Activated CD4-positive, alpha-beta T cell treated with anti-CD3 and anti-CD28 coated beads, Interleukin-2, amount 10 ng/mL, durations not matched to agents 7 days and 5 days (primary cell): ENCODE data around the gene C20orf173. TPM values are rescaled to one million over a fixed set of nuclear protein-coding genes. Genes with fewer than 3 reads are reported as not detected.

ENCODE experiments used
- CTCF ChIA-PET: fragments of 350-600 bp; sonication (Branson Sonifier 250); formaldehyde crosslinking; loops from one replicate; lab custom pipeline; 2021; ENCODE audit warnings: antibody characterized with exemption; lab: Charles Lee
- POLR2A ChIA-PET: fragments of 350-600 bp; sonication (Branson Sonifier 250); formaldehyde crosslinking; loops from one replicate; lab custom pipeline; 2021; ENCODE audit warnings: antibody characterized with exemption; lab: Charles Lee
- DNase-seq: peaks from one replicate; pipeline ENCODE4 v3.0.0-alpha.2; 2020
- H3K27ac Mint-ChIP-seq: one replicate; pipeline ENCODE4 v1.8.0; 2021; ENCODE audit warnings: mild to moderate bottlenecking, moderate library complexity, mixed read lengths
- H3K27me3 Mint-ChIP-seq: one replicate; pipeline ENCODE4 v1.8.0; 2021; ENCODE audit warnings: mixed read lengths
- H3K36me3 Mint-ChIP-seq: one replicate; pipeline ENCODE4 v1.8.0; 2021; ENCODE audit warnings: low read depth, mixed read lengths
- H3K4me1 Mint-ChIP-seq: one replicate; pipeline ENCODE4 v1.8.0; 2021; ENCODE audit warnings: mixed read lengths
- H3K4me3 Mint-ChIP-seq: one replicate; pipeline ENCODE4 v1.8.0; 2021; ENCODE audit warnings: mild to moderate bottlenecking, moderate library complexity, mixed read lengths
- H3K9me3 Mint-ChIP-seq: one replicate; pipeline ENCODE4 v1.8.0; 2021; ENCODE audit warnings: mixed read lengths
- total RNA-seq, 2 experiments: library from RNA; stranded (reverse); gene quantifications; one replicate each; pipeline ENCODE4 v1.2.3, GENCODE V29; 2021

Gene C20orf173
- not detected for total RNA-seq

GRCh38 chr20:35529552-35529951 lies at the start of gene C20orf173:
Gene C20orf173 (minus strand): TSS chr20:35529652. CDS start chr20:35529373, 279 bp downstream.
- H3K9me3 Mint-ChIP-seq, result no peaks in the 10 kb centered on the region
- DNase-seq, result no peak
- H3K36me3 Mint-ChIP-seq, result no peaks in the 10 kb centered on the region
- ChIA-PET POLR2A (no interaction called here), CTCF (interaction anchor here (0.6 kb wide), 1 partner anchor 1193 kb away, joined by 3 read pairs; no protein-coding TSS in a partner anchor)
- H3K27ac Mint-ChIP-seq, result peak within 1 kb of the TSS; percentile 19
- no peaks in the 10 kb centered on the region for H3K27me3 Mint-ChIP-seq
- no peak within 1 kb of the TSS for H3K4me3 Mint-ChIP-seq
- H3K4me1 Mint-ChIP-seq, result no peaks in the 10 kb centered on the region

GRCh38 chr20:35579196-35579595 lies 49.7 kb upstream of the C20orf173 start:
- ChIA-PET CTCF (interaction anchor here (0.6 to 2.1 kb wide), 3 partner anchors 37 to 105 kb away, joined by 3 to 6 read pairs (median 3); partner anchors contain the start of gene ERGIC3), POLR2A (interaction anchor here (0.6 kb wide), 1 partner anchor 792 kb away, joined by 6 read pairs; no protein-coding TSS in a partner anchor)
- H3K36me3 Mint-ChIP-seq, result no peaks in the 10 kb centered on the region
- H3K4me3 Mint-ChIP-seq, result no peak overlapping the region
- DNase-seq, result no peak
- H3K4me1 Mint-ChIP-seq, result no peaks in the 10 kb centered on the region
- no peak overlapping the region for H3K27ac Mint-ChIP-seq
- H3K27me3 Mint-ChIP-seq, result no peaks in the 10 kb centered on the region
- H3K9me3 Mint-ChIP-seq, result peaks cover 4% of the 10 kb centered on the region

- peaks cover 4% of the 10 kb centered on the region for H3K9me3 Mint-ChIP-seq
- H3K4me1 Mint-ChIP-seq, result no peaks in the 10 kb centered on the region
- DNase-seq, result no peak
- H3K27ac Mint-ChIP-seq, result no peak overlapping the region
- CTCF ChIA-PET, result interaction anchor here (0.8 to 2.1 kb wide), 2 partner anchors 19 to 36 kb away, joined by 4 to 6 read pairs; partner anchors contain the start of gene ERGIC3
- H3K27me3 Mint-ChIP-seq, result no peaks in the 10 kb centered on the region
- POLR2A ChIA-PET, result no interaction called here
- H3K4me3 Mint-ChIP-seq, result no peak overlapping the region
- no peaks in the 10 kb centered on the region for H3K36me3 Mint-ChIP-seq
Measured at GRCh38 chr20:35578469-35578868, 49.0 kb upstream of the C20orf173 start.

GRCh38 chr20:35576816-35577215 lies 47.4 kb upstream of the C20orf173 start:
- no peak for DNase-seq
- POLR2A ChIA-PET, result no interaction called here
- H3K4me1 Mint-ChIP-seq, result no peaks in the 10 kb centered on the region
- no peak overlapping the region for H3K4me3 Mint-ChIP-seq
- peaks cover 6% of the 10 kb centered on the region for H3K9me3 Mint-ChIP-seq
- CTCF ChIA-PET, result interaction anchor here (0.5 kb wide), 1 partner anchor 31 kb away, joined by 3 read pairs; no protein-coding TSS in a partner anchor
- no peaks in the 10 kb centered on the region for H3K36me3 Mint-ChIP-seq
- no peaks in the 10 kb centered on the region for H3K27me3 Mint-ChIP-seq
- no peak overlapping the region for H3K27ac Mint-ChIP-seq

GRCh38 chr20:35575958-35576357 lies 46.5 kb upstream of the C20orf173 start:
- peaks cover 2% of the 10 kb centered on the region for H3K9me3 Mint-ChIP-seq
- no peak overlapping the region for H3K27ac Mint-ChIP-seq
- no peak for DNase-seq
- ChIA-PET CTCF (no interaction called here), POLR2A (no interaction called here)
- H3K27me3 Mint-ChIP-seq, result no peaks in the 10 kb centered on the region
- no peaks in the 10 kb centered on the region for H3K4me1 Mint-ChIP-seq
- no peak overlapping the region for H3K4me3 Mint-ChIP-seq
- no peaks in the 10 kb centered on the region for H3K36me3 Mint-ChIP-seq

- Mint-ChIP-seq H3K36me3 (no peaks in the 10 kb centered on the region), H3K9me3 (peaks cover 2% of the 10 kb centered on the region), H3K27me3 (no peaks in the 10 kb centered on the region), H3K4me3 (no peak overlapping the region), H3K27ac (no peak overlapping the region), H3K4me1 (no peaks in the 10 kb centered on the region)
- ChIA-PET CTCF (interaction anchor here (1.9 kb wide), 1 partner anchor 19 kb away, joined by 3 read pairs; no protein-coding TSS in a partner anchor), POLR2A (no interaction called here)
- no peak for DNase-seq
Measured at GRCh38 chr20:35572838-35573237, 43.4 kb upstream of the C20orf173 start.

GRCh38 chr20:35571555-35571954 lies 42.1 kb upstream of the C20orf173 start:
- Mint-ChIP-seq H3K27me3 (peaks cover 3% of the 10 kb centered on the region), H3K4me1 (no peaks in the 10 kb centered on the region), H3K4me3 (no peak overlapping the region), H3K36me3 (no peaks in the 10 kb centered on the region), H3K27ac (no peak overlapping the region), H3K9me3 (peaks cover 2% of the 10 kb centered on the region)
- ChIA-PET POLR2A (no interaction called here), CTCF (interaction anchor here (0.6 to 1.7 kb wide), 2 partner anchors 10 to 61 kb away, joined by 3 read pairs; no protein-coding TSS in a partner anchor)
- DNase-seq, result no peak

- H3K9me3 Mint-ChIP-seq, result peaks cover 2% of the 10 kb centered on the region
- H3K27ac Mint-ChIP-seq, result no peak overlapping the region
- no peaks in the 10 kb centered on the region for H3K36me3 Mint-ChIP-seq
- no peak overlapping the region for H3K4me3 Mint-ChIP-seq
- DNase-seq, result no peak
- H3K4me1 Mint-ChIP-seq, result no peaks in the 10 kb centered on the region
- CTCF ChIA-PET, result no interaction called here
- POLR2A ChIA-PET, result no interaction called here
- peaks cover 6% of the 10 kb centered on the region for H3K27me3 Mint-ChIP-seq
Measured at GRCh38 chr20:35568645-35569044, 39.2 kb upstream of the C20orf173 start.

- no peak for DNase-seq
- CTCF ChIA-PET, result interaction anchor here (0.7 kb wide), 1 partner anchor 24 kb away, joined by 3 read pairs; no protein-coding TSS in a partner anchor
- Mint-ChIP-seq H3K36me3 (no peaks in the 10 kb centered on the region), H3K4me1 (no peaks in the 10 kb centered on the region), H3K27me3 (peaks cover 6% of the 10 kb centered on the region), H3K27ac (no peak overlapping the region), H3K9me3 (no peaks in the 10 kb centered on the region), H3K4me3 (no peak overlapping the region)
- POLR2A ChIA-PET, result no interaction called here
Measured at GRCh38 chr20:35564905-35565304, 35.5 kb upstream of the C20orf173 start.

- peaks cover 6% of the 10 kb centered on the region for H3K27me3 Mint-ChIP-seq
- ChIA-PET POLR2A (no interaction called here), CTCF (no interaction called here)
- H3K27ac Mint-ChIP-seq, result no peak overlapping the region
- H3K4me3 Mint-ChIP-seq, result no peak overlapping the region
- H3K4me1 Mint-ChIP-seq, result no peaks in the 10 kb centered on the region
- no peaks in the 10 kb centered on the region for H3K9me3 Mint-ChIP-seq
- DNase-seq, result no peak
- no peaks in the 10 kb centered on the region for H3K36me3 Mint-ChIP-seq
Measured at GRCh38 chr20:35563834-35564233, 34.4 kb upstream of the C20orf173 start.

GRCh38 chr20:35562541-35563110 lies 33.2 kb upstream of the C20orf173 start:
- Mint-ChIP-seq H3K4me1 (no peaks in the 10 kb centered on the region), H3K27me3 (peaks cover 6% of the 10 kb centered on the region), H3K27ac (no peak overlapping the region), H3K36me3 (no peaks in the 10 kb centered on the region), H3K4me3 (no peak overlapping the region), H3K9me3 (no peaks in the 10 kb centered on the region)
- DNase-seq, result no peak
- ChIA-PET CTCF (interaction anchor here (0.6 to 1.6 kb wide), 3 partner anchors 16 to 220 kb away, joined by 3 to 5 read pairs (median 4); no protein-coding TSS in a partner anchor), POLR2A (no interaction called here)

GRCh38 chr20:35561671-35562070 lies 32.2 kb upstream of the C20orf173 start:
- CTCF ChIA-PET, result interaction anchor here (0.6 to 1.6 kb wide), 3 partner anchors 9 to 431 kb away, joined by 3 to 4 read pairs (median 4); no protein-coding TSS in a partner anchor
- POLR2A ChIA-PET, result no interaction called here

GRCh38 chr20:35561268-35561667 lies 31.8 kb upstream of the C20orf173 start:
- ChIA-PET CTCF (interaction anchor here (0.6 to 1.6 kb wide), 2 partner anchors 10 to 15 kb away, joined by 3 to 4 read pairs; no protein-coding TSS in a partner anchor), POLR2A (no interaction called here)
- no peaks in the 10 kb centered on the region for H3K4me1 Mint-ChIP-seq
- H3K4me3 Mint-ChIP-seq, result no peak overlapping the region
- no peak overlapping the region for H3K27ac Mint-ChIP-seq
- peak; percentile 21 for DNase-seq
- peaks cover 4% of the 10 kb centered on the region for H3K36me3 Mint-ChIP-seq
- H3K9me3 Mint-ChIP-seq, result no peaks in the 10 kb centered on the region
- peaks cover 2% of the 10 kb centered on the region for H3K27me3 Mint-ChIP-seq

More at GRCh38 chr20:35561671-35562070, 32.2 kb upstream of the C20orf173 start:
- Mint-ChIP-seq H3K27me3 (peaks cover 2% of the 10 kb centered on the region), H3K9me3 (no peaks in the 10 kb centered on the region), H3K4me3 (no peak overlapping the region), H3K27ac (no peak overlapping the region), H3K36me3 (peaks cover under 1% of the 10 kb centered on the region), H3K4me1 (no peaks in the 10 kb centered on the region)
- DNase-seq, result no peak
